Astrocyte of the cerebellum (primary cell): Measurements from ENCODE around the gene ZFP3.
"Not testable (repeated sequence)": the region's sequence is repeated elsewhere in the genome, so short reads cannot be mapped to it uniquely, and the experiment has no call there.

Source experiments
- DNase-seq: peaks from one replicate; pipeline ENCODE4 v3.0.0-alpha.2; 2011; ENCODE audit warnings: low read depth
- H3K4me3 ChIP-seq: 2 replicates; pipeline ENCODE4 v1.5.1; 2011; ENCODE audit warnings: mild to moderate bottlenecking, low read depth, low read length, moderate library complexity
- CTCF ChIP-seq: IDR thresholded peaks from 2 replicates; pipeline ENCODE4 v1.5.1; 2012; ENCODE audit warnings: low read length, low read depth, moderate library complexity, mild to moderate bottlenecking; ENCODE audit errors: missing control alignments
- in situ Hi-C: cut with HindIII; loops from 2 replicates; pipeline ENCODE4 v1.10.0; 2017; ENCODE audit warnings: low sequenced_read_pairs

ZFP3 gene

GRCh38 chr17:5138616-5139457, 60.6 kb downstream of the ZFP3 start:
- in situ Hi-C loops, result no loop called here
- H3K4me3 ChIP-seq, result no peak overlapping the region
- TF ChIP-seq CTCF, result no peak
- DNase-seq, result no peak

GRCh38 chr17:5139458-5139732, 61.1 kb downstream of the ZFP3 start:
- in situ Hi-C loops, result no loop called here
- DNase-seq, result no peak
- no peak for TF ChIP-seq CTCF
- no peak overlapping the region for H3K4me3 ChIP-seq

- in situ Hi-C loops, H3K4me3 ChIP-seq, DNase-seq: not testable (repeated sequence)
These were observed 64.6 kb downstream of the ZFP3 start for GRCh38 chr17:5142877-5143276.
